Caco-2 (cell line): ENCODE measurements around the gene PCDHA6. TPM values are rescaled to one million over a fixed set of nuclear protein-coding genes. Genes with fewer than 3 reads are reported as not detected.
A peak's percentile ranks its signal among the peaks of the same experiment; 100 is the strongest.

Source experiments
- BruUV-seq: library from RNA; stranded (reverse); fragments of 400-500 nt; replicated peaks from 2 replicates; lab custom pipeline; 2021; lab: Mats Ljungman, UMichigan
- CTCF ChIA-PET: fragments of 300-600 bp; sonication (Branson Sonifier 250); formaldehyde crosslinking; loops from one replicate; lab custom pipeline; 2022; ENCODE audit warnings: antibody characterized with exemption; lab: Charles Lee
- POLR2A ChIA-PET: fragments of 300-600 bp; sonication (Branson Sonifier 250); formaldehyde crosslinking; loops from one replicate; lab custom pipeline; 2022; ENCODE audit warnings: antibody characterized with exemption; lab: Charles Lee
- DNase-seq, 2 experiments: peaks; one replicate each; pipeline versions ENCODE4 v3.0.0 to v3.0.0-alpha.2; 2020 to 2022
- H3K27me3 ChIP-seq: replicated peaks from 2 replicates; pipeline ENCODE4 v1.6.0; 2011; ENCODE audit warnings: low read length; ENCODE audit not compliant: control insufficient read depth, insufficient read depth
- H3K36me3 ChIP-seq: 2 replicates; pipeline ENCODE4 v1.5.1; 2011; ENCODE audit warnings: low read length; ENCODE audit not compliant: control insufficient read depth, insufficient read depth
- H3K4me1 ChIP-seq: fragments of 250-450 bp; sonication (Bioruptor Pico); 2 replicates; pipeline ENCODE4 v1.5.1; 2020; ENCODE audit warnings: mild to moderate bottlenecking
- H3K4me3 ChIP-seq: 2 replicates; pipeline ENCODE4 v1.5.1; 2011; ENCODE audit warnings: low read depth, mild to moderate bottlenecking, control low read depth, low read length
- H3K9me3 ChIP-seq: fragments of 250-450 bp; sonication (Bioruptor Pico); 2 replicates; pipeline ENCODE4 v1.5.1; 2020; ENCODE audit warnings: mild to moderate bottlenecking, moderate library complexity
- H3K27ac Mint-ChIP-seq: one replicate; pipeline ENCODE4 v1.8.0; 2022; ENCODE audit warnings: mixed read lengths; ENCODE audit not compliant: unreplicated experiment
- H3K27me3 Mint-ChIP-seq: one replicate; pipeline ENCODE4 v1.8.0; 2022; ENCODE audit warnings: mixed read lengths; ENCODE audit not compliant: insufficient read depth, unreplicated experiment
- H3K36me3 Mint-ChIP-seq: one replicate; pipeline ENCODE4 v1.8.0; 2022; ENCODE audit warnings: mild to moderate bottlenecking, mixed read lengths; ENCODE audit not compliant: insufficient read depth, unreplicated experiment
- H3K4me1 Mint-ChIP-seq: one replicate; pipeline ENCODE4 v1.8.0; 2022; ENCODE audit warnings: low read depth, mixed read lengths; ENCODE audit not compliant: unreplicated experiment
- H3K4me3 Mint-ChIP-seq: one replicate; pipeline ENCODE4 v1.8.0; 2022; ENCODE audit warnings: mild to moderate bottlenecking, moderate library complexity, mixed read lengths; ENCODE audit not compliant: unreplicated experiment
- H3K9me3 Mint-ChIP-seq: one replicate; pipeline ENCODE4 v1.8.0; 2022; ENCODE audit warnings: mixed read lengths; ENCODE audit not compliant: unreplicated experiment
- intact Hi-C: fragments of 100-400 bp; cut with micrococcal nuclease; formaldehyde crosslinking; loops from one replicate; pipeline ENCODE4 v1.10.0; 2022; ENCODE audit not compliant: unreplicated experiment
- total RNA-seq: library from RNA; stranded (reverse); gene quantifications from 2 replicates; pipeline ENCODE4 v1.2.3, GENCODE V29; 2022
- TF ChIP-seq, protein P1 (sequence below), 2 experiments: fragments of 200-600 bp in 1 of 2; IDR thresholded peaks; 1 replicate in 1 of 2; 2 replicates in 1 of 2; pipeline versions ENCODE4 v1.5.1 to v1.8.0; 2011 to 2022; ENCODE audit warnings: antibody characterized with exemption in 1 of 2, control low read depth in 1 of 2, inconsistent platforms in 1 of 2, low read depth in 1 of 2, low read length in 1 of 2, mild to moderate bottlenecking in 1 of 2, moderate library complexity in 1 of 2; ENCODE audit not compliant: insufficient read depth in 1 of 2, severe bottlenecking in 1 of 2, unreplicated experiment in 1 of 2

PCDHA6 gene
- total RNA-seq, 1 experiment from 2014 or later, result not detected

GRCh38 chr5:140857987-140858240 is 30.2 kb downstream of the PCDHA6 start:
- BruUV-seq, result no TSS peak
- H3K4me1 Mint-ChIP-seq, result no peaks in the 10 kb centered on the region

GRCh38 chr5:140862441-140863295 is 34.9 kb downstream of the PCDHA6 start:
- H3K4me1 ChIP-seq, result no peaks in the 10 kb centered on the region
- POLR2A ChIA-PET, result no interaction called here
- no peaks in the 10 kb centered on the region for H3K27me3 ChIP-seq
- CTCF ChIA-PET, result no interaction called here
- Mint-ChIP-seq H3K27ac (no peak overlapping the region), H3K4me3 (no peak overlapping the region), H3K36me3 (no peaks in the 10 kb centered on the region), H3K27me3 (no peaks in the 10 kb centered on the region), H3K4me1 (no peaks in the 10 kb centered on the region), H3K9me3 (peaks cover 19% of the 10 kb centered on the region)
- H3K9me3 ChIP-seq, result no peaks in the 10 kb centered on the region
- BruUV-seq, result no TSS peak
- H3K4me3 ChIP-seq, result no peak overlapping the region
- intact Hi-C loops, result no loop called here
- H3K36me3 ChIP-seq, result no peaks in the 10 kb centered on the region
- no peak for DNase-seq
- TF ChIP-seq, protein P1, sequence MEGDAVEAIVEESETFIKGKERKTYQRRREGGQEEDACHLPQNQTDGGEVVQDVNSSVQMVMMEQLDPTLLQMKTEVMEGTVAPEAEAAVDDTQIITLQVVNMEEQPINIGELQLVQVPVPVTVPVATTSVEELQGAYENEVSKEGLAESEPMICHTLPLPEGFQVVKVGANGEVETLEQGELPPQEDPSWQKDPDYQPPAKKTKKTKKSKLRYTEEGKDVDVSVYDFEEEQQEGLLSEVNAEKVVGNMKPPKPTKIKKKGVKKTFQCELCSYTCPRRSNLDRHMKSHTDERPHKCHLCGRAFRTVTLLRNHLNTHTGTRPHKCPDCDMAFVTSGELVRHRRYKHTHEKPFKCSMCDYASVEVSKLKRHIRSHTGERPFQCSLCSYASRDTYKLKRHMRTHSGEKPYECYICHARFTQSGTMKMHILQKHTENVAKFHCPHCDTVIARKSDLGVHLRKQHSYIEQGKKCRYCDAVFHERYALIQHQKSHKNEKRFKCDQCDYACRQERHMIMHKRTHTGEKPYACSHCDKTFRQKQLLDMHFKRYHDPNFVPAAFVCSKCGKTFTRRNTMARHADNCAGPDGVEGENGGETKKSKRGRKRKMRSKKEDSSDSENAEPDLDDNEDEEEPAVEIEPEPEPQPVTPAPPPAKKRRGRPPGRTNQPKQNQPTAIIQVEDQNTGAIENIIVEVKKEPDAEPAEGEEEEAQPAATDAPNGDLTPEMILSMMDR (IDR thresholded peaks at IDR 0.05; ENCODE audit: insufficient read depth in 1 of 2, low read depth in 1 of 2, low read length in 1 of 2, severe bottlenecking in 1 of 2, unreplicated experiment in 1 of 2), result no peak

More at GRCh38 chr5:140857987-140858240, 30.2 kb downstream of the PCDHA6 start:
- H3K27ac Mint-ChIP-seq, result no peak overlapping the region
- Histone ChIP-seq H3K4me1 (0 out of 2 replicates have a peak, but pooled peaks cover 4% of the 10 kb centered on the region), H3K36me3 (no peaks in the 10 kb centered on the region), H3K4me3 (no peak overlapping the region), H3K27me3 (no peaks in the 10 kb centered on the region), H3K9me3 (0 out of 2 replicates have a peak, but pooled peaks cover 7% of the 10 kb centered on the region)
- TF ChIP-seq, protein P1 (IDR thresholded peaks at IDR 0.05; ENCODE audit: insufficient read depth in 1 of 2, low read depth in 1 of 2, low read length in 1 of 2, severe bottlenecking in 1 of 2, unreplicated experiment in 1 of 2), result no peak
- no peak overlapping the region for H3K4me3 Mint-ChIP-seq
- no peaks in the 10 kb centered on the region for H3K27me3 Mint-ChIP-seq
- intact Hi-C loops, result no loop called here
- H3K9me3 Mint-ChIP-seq, result peaks cover 27% of the 10 kb centered on the region
- no peaks in the 10 kb centered on the region for H3K36me3 Mint-ChIP-seq
- CTCF ChIA-PET, result no interaction called here
- POLR2A ChIA-PET, result no interaction called here
- no peak for DNase-seq

GRCh38 chr5:140868721-140869554 is 41.2 kb downstream of the PCDHA6 start, which contains the start of gene PCDHA11:
PCDHA11 (plus strand) TSS chr5:140868957; CDS start chr5:140869104, 147 bp downstream.
- no peaks in the 10 kb centered on the region for H3K27me3 Mint-ChIP-seq
- H3K27me3 ChIP-seq, result no peaks in the 10 kb centered on the region
- no peaks in the 10 kb centered on the region for H3K36me3 ChIP-seq
- H3K9me3 Mint-ChIP-seq, result peaks cover 9% of the 10 kb centered on the region
- TF ChIP-seq, protein P1 (IDR thresholded peaks at IDR 0.05; ENCODE audit: insufficient read depth in 1 of 2, low read depth in 1 of 2, low read length in 1 of 2, severe bottlenecking in 1 of 2, unreplicated experiment in 1 of 2), result no peak
- no peak for DNase-seq
- H3K4me3 ChIP-seq, result no peak within 1 kb of the TSS
- ChIA-PET POLR2A (no interaction called here), CTCF (no interaction called here)
- peak within 1 kb of the TSS; percentile 31 for H3K4me3 Mint-ChIP-seq
- H3K4me1 Mint-ChIP-seq, result no peaks in the 10 kb centered on the region
- H3K9me3 ChIP-seq, result peaks cover 3% of the 10 kb centered on the region; the same call in 1 of the 2 replicates
- BruUV-seq, result no TSS peak
- H3K4me1 ChIP-seq, result no peaks in the 10 kb centered on the region
- no peaks in the 10 kb centered on the region for H3K36me3 Mint-ChIP-seq
- intact Hi-C loops, result no loop called here
- H3K27ac Mint-ChIP-seq, result no peak within 1 kb of the TSS
